AG04449 (cell line): Measurements from ENCODE around the gene AHI1.

Experiments used
- CTCF ChIA-PET: fragments of 350-600 bp; formaldehyde crosslinking; extraction: SDS; loops from one replicate; lab custom pipeline; 2021; ENCODE audit warnings: antibody characterized with exemption; lab: Yijun Ruan, JAX
- POLR2A ChIA-PET: fragments of 400-600, 350-600 bp; formaldehyde crosslinking; extraction: SDS; loops from one replicate; lab custom pipeline; 2020; ENCODE audit warnings: antibody characterized with exemption, inconsistent platforms; lab: Yijun Ruan, JAX
- DNase-seq: peaks from one replicate; pipeline ENCODE4 v3.0.0-alpha.2; 2010; ENCODE audit warnings: low read depth, low spot score
- H3K4me3 ChIP-seq: 2 replicates; pipeline ENCODE4 v1.5.1; 2011; ENCODE audit warnings: low read depth, mild to moderate bottlenecking, control low read depth, low read length
- CTCF ChIP-seq: IDR thresholded peaks from one replicate; pipeline ENCODE4 v1.5.1; 2011; ENCODE audit warnings: mild to moderate bottlenecking, moderate library complexity, low read length, control low read depth, inconsistent platforms; ENCODE audit not compliant: insufficient read depth; ENCODE audit errors: missing control alignments

The AHI1 gene

DNA sequence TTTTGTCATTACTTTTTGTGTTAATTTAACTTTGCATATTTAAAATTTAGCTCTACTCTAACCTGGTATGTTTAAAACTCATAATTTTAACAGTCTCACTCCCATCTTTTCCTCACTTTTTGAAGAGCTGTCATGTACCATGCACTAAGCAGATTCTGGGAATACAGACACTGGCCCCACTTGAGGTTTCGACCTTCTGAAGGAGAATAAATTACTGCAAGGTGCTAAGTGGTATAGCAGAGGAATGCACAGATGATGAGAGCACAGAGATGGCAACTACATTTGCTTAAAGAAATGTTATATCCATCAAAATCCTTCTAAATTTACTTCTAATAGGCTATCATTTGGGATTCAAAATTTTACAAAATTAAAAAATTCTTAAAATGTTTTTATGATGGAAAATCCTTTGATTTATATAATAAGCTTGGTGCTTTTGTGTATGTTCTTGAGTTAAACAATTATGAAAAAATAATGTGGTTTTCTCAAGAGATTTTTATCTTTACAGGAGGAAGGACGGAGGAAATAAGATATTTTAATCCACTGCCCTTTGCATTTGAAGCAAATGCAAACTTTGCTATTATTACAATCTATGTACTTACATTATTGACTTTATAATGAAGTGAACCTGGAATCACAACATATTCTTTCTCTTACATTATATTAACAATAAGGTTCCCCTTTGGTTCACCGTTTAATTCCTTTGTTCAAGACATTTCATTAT, 79.3 kb downstream of the AHI1 start:
- no peak for DNase-seq
- ChIA-PET CTCF (interaction anchor here (0.9 to 1.6 kb wide), 3 partner anchors 19 to 33 kb away, joined by 3 to 4 read pairs (median 4); no protein-coding TSS in a partner anchor), POLR2A (no interaction called here)
- no peak overlapping the region for H3K4me3 ChIP-seq
- TF ChIP-seq CTCF: no peak

GRCh38 chr6:135412761-135413160, 84.8 kb downstream of the AHI1 start:
- ChIA-PET CTCF (interaction anchor here (1.5 to 3.7 kb wide), 2 partner anchors 11 to 265 kb away, joined by 3 to 17 read pairs; no protein-coding TSS in a partner anchor), POLR2A (no interaction called here)
- no peak for TF ChIP-seq CTCF
- no peak for DNase-seq
- no peak overlapping the region for H3K4me3 ChIP-seq

DNA sequence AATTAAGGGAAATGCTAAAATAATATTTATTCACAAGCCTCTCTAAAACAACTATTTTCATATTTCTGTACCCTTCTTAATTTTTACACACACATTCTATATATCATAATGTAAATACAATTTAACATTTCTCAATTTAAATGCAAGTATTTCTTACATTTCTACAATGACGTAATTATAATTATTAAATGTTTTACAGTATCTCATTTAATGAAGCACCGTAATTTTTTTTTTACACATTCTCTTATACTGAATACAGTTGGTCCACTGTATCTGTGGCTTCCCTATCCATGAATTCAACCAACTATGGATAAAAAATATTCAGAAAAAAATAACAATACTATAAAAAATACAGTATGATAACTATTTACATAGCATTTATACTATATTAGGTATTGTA, 85.7 kb downstream of the AHI1 start:
- DNase-seq: no peak
- ChIA-PET POLR2A (no interaction called here), CTCF (interaction anchor here (1.5 to 3.7 kb wide), 3 partner anchors 12 to 268 kb away, joined by 3 to 17 read pairs (median 10); no protein-coding TSS in a partner anchor)
- no peak overlapping the region for H3K4me3 ChIP-seq
- TF ChIP-seq CTCF: no peak

DNA sequence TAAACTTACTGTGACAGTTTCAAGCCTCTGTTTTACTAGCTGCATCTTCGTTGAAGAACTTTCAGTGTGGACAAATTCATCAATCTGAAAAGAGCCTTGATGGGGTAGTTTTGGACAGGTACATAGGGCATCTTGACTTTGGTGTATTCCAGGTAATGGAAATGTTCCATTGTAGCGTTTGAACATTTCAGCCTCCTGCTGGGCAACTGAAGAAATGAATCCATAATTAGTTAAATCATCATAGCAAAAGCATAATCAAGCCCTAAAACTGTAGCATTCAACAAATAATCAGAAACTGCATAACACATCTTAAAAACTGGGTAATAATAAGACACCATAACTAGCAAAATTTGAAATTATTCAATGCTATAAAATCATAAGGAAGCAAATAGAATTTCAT, 86.2 kb downstream of the AHI1 start:
- CTCF ChIA-PET: interaction anchor here (1.1 to 3.7 kb wide), 4 partner anchors 12 to 267 kb away, joined by 3 to 17 read pairs (median 6); no protein-coding TSS in a partner anchor
- no peak for DNase-seq
- H3K4me3 ChIP-seq: no peak overlapping the region
- POLR2A ChIA-PET: no interaction called here
- no peak for TF ChIP-seq CTCF

DNA sequence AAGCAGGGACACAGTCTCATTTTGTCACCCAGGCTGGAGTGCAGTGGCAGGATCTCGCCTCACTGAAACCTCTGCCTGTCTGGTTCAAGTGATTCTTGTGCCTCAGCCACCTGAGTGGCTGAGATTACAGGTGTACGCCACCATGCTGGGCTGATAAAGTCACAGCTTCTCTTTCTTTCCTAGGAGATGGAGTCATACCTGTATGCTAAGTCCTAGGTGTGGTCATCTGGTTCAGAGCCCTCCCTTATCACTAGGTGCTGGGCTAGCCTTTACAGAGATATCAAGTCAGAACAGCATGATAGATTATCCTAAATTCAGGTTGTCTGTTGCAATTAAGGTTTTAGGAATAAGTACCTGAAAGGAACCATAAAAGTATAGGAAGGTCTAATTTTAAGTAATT, 86.7 kb downstream of the AHI1 start:
- no peak overlapping the region for H3K4me3 ChIP-seq
- POLR2A ChIA-PET: no interaction called here
- no peak for TF ChIP-seq CTCF
- CTCF ChIA-PET: interaction anchor here (0.9 to 3.7 kb wide), 5 partner anchors 10 to 267 kb away, joined by 3 to 17 read pairs (median 4); no protein-coding TSS in a partner anchor
- no peak for DNase-seq

GRCh38 chr6:135403584-135403983, 94.0 kb downstream of the AHI1 start:
- H3K4me3 ChIP-seq: no peak overlapping the region
- TF ChIP-seq CTCF: no peak
- CTCF ChIA-PET: interaction anchor here (1.4 to 3.3 kb wide), 2 partner anchors 12 to 20 kb away, joined by 4 to 15 read pairs; no protein-coding TSS in a partner anchor
- POLR2A ChIA-PET: no interaction called here
- DNase-seq: no peak
